Measurements from ENCODE around the gene ADD2.

The ADD2 gene

DNA sequence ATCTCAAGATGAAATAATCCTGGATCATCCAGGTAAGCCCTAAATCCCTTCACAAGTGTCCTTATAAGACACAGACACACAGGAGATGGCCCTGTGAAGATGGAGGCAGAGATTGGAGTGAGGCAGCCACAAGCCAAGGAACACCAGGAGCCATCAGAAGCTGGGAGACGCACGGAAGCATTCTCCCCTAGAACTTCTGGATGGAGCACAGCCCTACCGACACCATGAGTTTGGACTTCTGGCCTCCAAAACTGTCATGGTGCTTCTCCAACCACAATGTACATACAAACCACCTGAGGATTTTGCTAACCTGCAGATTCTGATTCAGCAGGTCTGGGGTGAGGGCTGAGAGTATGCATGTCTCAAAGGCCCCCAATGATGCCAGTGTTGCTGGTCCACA, 42.5 kb downstream of the ADD2 start:
- in situ Hi-C loops (cut with MboI; ENCODE audit: low sequenced_read_pairs), result no loop called here

DNA sequence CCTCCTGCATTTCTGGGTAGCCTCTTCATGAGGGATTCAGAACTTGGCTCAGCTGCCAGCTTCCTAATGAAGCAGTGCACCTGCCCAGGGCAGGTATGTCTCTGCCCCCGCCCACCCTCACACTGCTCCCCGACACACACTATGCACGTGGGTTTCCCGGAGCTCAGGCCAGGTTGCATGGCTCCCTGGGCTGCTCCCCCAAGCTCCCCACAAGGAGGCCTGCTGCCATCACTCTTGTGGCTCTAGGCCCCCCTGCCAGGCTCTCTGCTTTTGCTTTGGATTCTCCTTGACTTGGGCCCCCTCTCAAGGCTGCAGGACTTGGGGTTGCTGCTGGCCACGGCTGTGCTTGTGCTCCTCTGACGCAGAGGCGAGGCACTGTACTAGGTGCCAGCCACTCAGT, 43.6 kb downstream of the ADD2 start:
- in situ Hi-C loops (cut with MboI; ENCODE audit: low sequenced_read_pairs), result no loop called here

DNA sequence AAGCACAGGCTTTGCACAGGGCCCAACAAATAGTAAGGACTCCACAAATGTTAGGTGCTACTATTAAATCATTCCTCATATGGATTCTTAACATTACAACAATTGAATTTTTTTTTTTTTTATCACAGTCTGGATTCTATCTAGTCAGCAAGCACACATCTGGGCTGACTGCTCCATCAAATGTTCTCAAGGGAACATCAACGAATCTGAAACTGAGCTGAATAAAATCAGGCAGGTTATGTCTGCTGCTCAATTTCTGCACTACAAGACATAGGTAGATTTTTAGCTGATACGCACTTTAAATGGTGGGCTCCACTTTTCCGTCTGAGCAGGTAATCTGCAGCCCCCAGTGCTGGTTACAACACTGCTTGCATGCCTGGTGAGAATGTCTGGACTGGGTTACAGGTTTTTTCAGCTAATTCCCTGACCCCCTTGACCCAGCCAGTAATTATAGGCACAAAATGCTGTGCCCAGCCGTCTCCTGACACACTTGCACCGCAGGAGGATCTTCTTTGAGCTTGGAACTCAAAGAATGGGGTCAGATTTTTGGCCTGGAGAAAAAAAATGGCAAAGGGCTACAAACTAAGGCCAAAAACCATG, 44.6 kb downstream of the ADD2 start:
- in situ Hi-C loops (cut with MboI; ENCODE audit: low sequenced_read_pairs), result no loop called here

DNA sequence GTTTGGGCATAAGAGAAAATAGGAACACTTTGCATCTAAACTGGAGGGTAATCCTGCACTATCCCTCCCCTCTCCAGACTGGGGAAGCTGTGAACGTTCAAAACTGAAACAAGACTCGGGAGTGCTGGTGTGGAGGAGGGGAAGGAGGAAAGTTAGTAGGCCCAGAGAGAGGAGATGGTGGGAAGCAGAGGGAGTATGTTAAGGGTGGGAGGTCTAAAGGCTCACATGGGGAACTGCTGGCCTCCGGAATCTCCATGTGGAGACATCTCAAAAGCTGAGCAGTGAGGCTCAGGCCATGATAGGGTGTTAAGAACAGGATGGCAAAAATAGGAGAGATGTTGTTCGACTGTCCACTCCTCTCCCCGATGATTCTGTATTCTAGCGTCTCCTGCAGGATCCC, 47.9 kb downstream of the ADD2 start:
- in situ Hi-C loops (cut with MboI; ENCODE audit: low sequenced_read_pairs), result no loop called here

DNA sequence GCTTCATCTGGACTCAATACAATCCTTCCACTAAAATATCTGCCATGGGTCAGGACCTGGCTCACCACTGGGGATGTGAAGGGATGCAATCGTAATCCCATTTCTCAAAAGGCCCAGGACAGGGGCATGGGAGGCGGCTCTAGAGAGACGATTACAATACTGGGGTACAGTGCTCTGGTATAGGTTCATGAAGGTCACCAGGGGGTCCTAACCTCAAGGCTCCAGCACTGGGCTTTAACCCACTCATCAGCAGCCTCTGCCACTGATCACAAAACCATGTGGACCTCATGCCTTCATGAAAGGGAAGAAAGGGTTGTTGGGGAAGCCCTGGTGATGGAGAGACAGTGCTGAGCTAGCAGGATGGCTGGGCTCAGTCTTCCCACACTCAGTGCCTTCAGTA, 48.8 kb downstream of the ADD2 start:
- in situ Hi-C loops (cut with MboI; ENCODE audit: low sequenced_read_pairs), result no loop called here

DNA sequence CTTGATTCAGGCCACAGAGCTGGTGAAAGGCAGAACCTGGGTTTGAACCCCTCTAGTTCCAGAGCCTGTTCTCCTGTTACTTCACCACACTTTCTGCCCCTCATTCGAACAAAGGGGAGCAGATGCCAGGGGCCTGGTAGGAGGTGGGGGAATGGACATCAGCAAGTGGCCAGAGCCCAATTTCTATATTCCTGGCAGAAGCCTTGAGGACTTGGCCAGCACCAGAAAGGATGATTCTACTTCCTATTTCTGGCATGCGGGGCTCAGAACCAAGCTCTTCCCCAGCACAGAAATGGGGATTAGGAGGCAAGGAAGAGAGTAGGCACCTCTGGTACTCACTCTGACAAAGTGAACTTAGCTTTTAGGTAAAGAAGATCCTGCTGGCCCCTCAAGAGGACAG, 49.3 kb downstream of the ADD2 start:
- in situ Hi-C loops (cut with MboI; ENCODE audit: low sequenced_read_pairs), result no loop called here

DNA sequence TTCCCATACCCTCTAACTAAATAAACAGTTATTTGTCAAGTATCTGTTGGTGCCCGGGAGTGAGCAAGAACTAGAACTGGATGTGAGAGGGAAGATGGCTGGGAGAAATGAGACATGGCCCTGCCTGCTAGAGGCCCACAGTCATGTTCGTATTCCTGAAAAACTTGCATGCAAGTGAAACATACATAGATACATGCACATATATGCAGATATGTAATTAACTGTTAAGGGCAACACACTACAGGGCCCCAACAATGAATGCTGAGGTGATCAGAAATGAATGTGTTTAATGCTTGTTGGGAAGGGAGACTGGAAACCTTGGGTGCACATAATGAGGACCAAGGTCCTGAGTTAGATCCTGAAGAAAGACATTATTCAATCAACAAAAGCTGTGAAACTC, 49.8 kb downstream of the ADD2 start:
- in situ Hi-C loops (cut with MboI; ENCODE audit: low sequenced_read_pairs), result no loop called here

DNA sequence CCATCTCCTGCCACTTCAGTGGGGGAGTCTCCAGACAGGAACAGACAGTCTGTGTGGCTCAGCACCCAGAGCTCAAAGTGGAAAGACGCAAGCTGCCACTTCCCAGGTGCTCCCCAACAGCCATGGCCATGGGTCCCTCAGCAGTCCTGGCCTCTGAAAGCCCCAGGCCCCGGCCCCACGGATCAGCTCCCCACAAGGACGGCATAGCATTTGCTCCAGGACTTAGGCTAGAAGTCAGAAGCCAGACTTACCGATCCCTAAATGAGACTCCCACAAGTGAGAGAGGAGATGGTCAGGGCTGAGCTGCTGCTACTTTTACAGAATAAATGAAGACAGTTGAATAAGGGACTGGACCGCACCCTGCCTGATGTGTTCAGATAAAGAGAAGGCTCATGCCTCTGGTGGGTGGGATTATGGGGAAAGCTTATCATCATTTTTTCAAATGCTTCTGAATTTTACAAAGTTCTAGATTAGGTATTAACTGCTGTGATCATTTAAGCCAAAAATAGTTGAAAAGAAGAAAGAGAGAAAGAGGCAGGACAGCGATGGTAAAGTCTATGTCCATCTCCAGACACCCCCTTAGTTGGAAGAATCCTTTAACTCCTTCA, 50.5 kb downstream of the ADD2 start:
- in situ Hi-C loops (cut with MboI; ENCODE audit: low sequenced_read_pairs), result no loop called here

DNA sequence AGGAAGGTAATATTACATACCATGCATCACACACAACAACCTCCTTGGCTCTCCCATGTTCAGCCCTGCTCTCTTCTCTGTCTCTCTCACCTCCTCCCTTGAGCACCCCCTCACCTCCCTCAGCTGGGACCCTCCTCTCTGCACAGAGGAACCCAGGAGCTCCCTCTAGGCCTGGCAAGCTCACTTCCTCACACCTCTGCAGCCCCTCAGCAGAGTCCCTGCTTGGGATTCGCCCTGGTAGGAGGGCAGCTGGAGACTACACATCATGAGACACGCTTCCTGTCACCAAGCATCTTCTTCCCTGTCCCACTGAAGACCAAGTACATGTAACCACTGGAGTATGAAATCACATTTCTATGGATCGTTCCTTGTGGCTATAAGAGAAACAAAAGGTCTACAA, 51.0 kb downstream of the ADD2 start:
- in situ Hi-C loops (cut with MboI; ENCODE audit: low sequenced_read_pairs), result no loop called here

DNA sequence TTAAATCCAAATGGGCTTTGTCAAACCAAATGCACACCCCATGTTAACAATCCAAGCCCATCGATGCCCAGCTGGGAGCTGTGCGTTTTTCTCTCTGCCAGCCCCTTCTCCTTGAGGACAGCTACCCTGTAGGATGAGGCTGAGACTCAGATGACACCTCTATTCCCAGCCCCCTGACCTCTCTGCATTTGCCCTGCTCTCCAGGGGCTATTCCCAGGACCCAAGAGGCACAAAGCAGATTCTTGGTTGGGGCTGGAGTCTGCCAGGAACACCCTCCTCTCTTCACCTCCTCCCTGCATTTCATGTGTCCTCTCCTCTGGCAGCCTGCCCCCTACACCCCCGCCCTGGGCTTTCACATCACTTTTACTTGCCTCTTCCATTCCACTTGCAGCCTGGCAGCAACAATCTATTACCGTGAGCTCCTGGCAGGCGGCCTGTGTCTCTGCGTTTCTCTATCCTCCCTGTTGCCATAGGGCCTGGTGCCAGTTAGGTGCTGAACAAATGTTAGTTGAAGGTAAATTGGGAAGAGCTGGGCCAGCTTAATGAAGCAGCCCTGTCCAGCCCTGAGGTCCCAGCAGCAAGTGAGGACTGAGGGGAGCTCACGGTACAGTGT, 51.8 kb downstream of the ADD2 start:
- in situ Hi-C loops (cut with MboI; ENCODE audit: low sequenced_read_pairs), result no loop called here

DNA sequence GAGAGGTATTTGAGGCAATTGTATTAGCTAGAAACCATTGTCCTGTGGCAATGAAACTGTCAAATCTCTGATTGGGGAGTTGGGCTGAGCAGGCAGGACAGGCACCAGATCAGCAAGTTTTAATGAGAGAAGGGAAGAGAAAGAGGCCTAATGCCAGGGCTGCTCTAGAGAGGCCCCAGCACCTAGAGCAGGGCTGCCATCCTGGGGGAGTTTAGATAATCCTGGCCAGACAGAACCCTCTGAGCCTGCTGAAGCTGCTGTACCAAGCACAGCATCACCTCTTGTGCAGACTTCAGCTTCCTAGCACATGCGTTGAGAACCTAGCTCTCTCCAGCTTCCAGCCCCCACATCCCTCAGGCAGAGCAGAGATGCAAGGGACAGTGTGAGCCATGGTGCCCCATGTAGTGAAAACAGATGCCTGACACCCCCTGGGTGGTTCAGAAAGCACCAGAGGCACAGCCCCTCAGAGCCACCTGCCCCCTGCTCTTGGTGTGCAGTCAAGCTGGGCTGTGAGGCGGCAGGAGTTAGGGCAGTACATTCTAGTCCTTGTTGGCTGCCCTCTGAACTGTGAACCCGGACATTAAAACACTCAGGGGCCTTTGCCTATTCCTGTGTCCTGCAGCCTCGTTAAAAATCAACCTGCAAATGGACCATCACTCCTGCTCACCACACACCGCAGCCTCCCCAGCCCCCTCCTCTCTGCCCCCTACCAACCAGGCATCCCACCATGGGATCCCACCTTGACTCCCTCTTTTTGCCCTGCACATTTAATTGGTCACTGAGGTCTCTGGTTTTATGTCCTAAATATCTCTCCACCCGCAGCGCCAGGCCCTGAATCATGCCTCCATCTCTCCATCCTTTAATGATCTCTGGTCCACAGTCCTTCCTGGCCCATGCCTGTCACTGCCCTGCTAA, 52.7 kb downstream of the ADD2 start:
- in situ Hi-C loops (cut with MboI; ENCODE audit: low sequenced_read_pairs), result no loop called here

DNA sequence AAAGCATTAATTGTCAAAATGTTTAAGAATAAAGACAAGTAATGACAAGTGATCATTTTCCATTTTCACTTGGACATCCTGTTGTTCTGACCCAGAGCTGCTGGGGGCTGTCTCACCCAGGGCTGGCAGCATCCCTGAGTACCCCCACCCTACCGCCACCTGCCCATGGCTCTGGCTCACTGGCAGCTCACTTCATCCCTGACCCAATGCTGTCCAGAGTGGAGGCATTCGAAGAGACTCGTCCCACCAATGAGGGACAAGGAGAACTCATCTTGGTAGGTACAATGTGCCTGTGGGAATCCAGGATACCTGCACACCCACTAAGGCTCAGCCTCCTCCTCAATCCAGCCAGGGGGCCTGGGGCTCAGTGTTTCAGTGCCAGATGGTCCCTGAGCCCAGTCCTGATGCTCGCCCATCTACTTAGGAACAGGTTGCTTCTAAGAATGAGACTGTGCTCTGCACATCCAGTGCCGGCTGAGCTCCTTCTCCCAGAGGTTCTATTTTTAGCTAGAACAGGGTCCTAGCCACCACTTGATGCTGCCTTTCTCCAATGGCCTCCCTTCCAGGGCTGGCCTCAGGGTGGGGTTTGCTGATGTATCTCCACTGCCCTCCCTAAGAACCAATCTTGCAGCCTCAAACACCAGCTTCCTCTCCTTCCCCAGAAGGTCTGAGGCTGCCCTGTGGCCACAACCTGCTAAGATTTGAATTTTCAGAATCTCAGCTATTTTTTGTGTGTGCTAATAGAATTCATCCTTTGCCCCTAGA, 53.7 kb downstream of the ADD2 start:
- in situ Hi-C loops (cut with MboI; ENCODE audit: low sequenced_read_pairs), result no loop called here

DNA sequence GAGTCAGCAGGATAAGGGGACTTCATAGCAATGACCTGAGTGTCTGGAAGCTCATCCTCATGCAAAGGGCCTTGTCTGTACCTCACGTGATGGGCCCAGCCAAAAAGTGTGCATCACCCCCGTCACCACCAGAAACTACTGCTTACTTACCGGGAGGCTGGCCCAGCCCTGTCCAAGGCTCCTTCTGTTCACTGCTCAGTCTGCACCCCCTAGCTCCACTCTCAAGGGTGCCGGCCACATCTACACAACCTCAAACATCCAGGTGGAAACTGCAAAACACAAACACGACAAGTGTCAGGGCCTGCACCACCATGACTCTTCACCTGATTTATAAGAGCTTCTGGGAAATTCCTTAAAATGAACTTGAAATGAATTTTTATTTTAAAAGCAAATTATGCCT, 55.1 kb downstream of the ADD2 start:
- in situ Hi-C loops (cut with MboI; ENCODE audit: low sequenced_read_pairs), result no loop called here

DNA sequence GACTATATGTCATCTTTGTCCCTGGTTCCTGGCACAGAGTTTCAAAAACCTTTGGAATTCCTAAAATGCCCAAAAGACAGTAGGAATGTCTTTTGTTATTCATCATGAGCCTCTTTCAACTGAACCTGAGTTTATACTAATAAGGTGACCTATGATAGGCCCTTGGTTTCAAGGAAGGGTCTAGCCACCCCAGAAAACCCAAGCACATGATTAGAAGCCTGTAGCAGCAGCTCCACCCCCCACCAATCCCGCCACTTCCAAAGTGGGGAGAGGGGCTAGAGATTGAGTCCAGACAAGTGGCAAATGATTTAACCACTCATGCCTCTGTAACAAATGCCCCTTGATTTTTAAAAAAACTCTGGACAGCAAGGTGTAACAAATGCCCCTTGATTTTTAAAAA, 56.8 kb downstream of the ADD2 start:
- in situ Hi-C loops (cut with MboI; ENCODE audit: low sequenced_read_pairs), result no loop called here

DNA sequence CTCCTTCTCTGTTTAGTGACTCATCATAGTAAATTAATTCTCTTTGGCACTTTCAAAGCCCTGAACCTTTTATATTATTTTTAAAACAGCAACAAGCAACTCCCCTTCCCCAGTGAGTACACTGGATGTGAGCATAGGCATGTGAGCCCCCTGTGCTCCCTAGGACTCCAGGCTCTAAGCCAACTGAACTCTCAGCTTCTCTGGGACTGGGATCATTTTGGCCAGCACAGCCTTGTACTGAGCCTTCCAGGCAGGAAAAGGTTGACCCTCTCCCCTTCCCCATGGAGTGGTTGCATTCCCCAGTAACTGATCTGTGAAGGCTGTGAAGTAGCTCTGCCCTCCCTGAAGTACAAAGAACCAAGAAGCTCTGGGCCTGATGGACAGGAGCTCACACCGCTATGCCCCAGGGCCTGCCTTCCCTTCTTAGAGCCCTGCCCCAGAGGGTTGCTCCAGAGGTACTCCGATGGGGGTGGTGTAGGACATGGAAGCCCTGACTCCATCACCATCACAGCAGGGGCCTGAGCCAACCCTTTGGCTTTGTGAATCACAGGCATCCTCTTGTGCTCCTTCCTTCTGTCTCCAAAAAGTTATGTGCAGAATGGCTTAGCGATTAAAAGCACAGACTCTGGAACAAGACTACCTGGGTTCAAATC, 57.8 kb downstream of the ADD2 start:
- in situ Hi-C loops (cut with MboI; ENCODE audit: low sequenced_read_pairs), result no loop called here

DNA sequence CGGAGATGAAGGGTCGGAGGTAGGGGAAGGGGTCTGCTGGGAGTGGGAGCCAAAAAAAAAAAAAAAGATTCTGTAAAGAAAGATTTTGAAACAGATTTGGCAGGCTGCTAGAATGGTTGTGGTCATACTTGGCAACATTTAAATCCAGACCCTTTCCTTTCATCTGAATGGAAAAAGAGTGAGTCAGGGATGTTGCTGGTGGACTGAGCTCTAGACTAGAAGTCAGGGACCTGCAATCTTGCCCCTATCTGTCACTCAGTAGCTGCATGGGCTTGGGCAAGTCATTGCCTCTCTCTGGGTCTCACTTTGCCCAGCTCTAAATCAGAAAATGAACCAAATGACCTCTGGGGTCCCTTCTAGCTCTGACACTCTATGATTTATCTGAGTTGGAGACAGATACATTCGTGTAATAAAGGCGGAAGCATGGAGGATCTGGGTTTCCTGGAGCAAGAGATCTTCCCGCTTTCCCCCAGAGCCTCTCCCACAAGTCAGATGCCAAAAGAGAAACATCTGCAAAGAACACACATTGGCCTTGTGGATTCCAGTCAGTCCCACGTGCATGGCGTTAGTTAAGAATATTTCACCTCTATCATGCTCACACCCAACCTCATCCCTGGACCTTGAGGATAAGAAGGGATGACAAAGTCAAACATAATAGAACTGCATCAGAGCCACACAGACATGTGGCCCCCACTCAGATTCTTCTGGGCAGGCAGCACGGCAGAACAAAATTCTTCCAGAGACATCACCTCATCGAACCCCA, 58.5 kb downstream of the ADD2 start:
- in situ Hi-C loops (cut with MboI; ENCODE audit: low sequenced_read_pairs), result no loop called here

DNA sequence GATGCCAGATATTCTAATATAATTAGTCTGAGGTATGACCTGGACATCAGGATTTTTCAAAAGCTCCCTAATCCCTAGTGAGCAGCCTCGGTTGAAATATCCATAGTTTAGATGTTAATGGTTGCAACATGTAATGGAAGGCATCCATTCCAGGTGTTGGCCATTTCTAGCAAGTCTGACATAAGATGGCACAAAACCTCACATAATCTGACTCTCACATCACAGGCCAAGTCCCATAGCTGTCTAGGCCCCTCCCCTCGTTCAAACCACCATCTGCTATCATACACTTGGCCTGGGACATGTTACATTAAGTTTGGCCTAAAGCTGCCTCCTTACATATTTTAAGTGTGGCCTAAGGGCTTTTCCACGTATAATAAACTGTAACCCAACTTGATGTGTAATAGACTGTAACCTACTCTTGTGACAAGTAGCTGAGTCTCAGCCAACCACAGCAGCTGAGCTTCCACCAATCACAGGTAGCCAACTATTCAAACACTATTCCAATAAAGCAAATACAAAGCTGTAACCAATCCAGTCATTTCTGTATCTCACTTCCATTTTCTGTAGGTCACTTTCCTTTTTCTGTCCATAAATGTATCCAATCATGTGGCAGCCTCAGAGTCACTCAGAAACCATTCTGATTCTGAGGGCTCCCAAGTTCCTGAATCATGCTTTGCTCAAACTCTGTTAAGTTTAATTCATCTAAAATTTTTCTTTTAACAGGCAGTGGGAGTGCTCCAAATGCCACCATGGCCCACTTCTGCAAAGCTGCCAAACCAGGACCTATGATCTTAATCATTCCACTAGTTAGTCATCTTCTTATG, 59.4 kb downstream of the ADD2 start:
- in situ Hi-C loops (cut with MboI; ENCODE audit: low sequenced_read_pairs), result no loop called here

DNA sequence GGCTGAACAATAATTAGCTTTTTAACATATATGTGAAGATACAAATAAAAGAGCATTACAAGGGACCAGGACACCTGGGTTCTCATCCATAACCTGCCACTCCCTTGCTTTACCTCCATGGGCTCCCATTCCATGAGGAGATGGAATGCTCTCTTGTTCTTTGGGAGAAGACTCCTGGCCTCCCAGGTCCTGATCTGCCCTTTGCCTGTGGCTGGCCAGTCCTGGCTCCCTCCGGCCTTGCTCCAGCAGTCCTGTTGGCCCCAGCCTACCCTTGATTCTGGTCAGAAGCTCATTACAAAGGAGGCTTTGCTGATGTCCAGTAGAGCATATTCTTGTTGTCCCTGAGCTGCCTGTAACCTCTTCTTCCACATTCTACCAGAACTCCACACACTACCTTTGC, 60.3 kb downstream of the ADD2 start:
- in situ Hi-C loops (cut with MboI; ENCODE audit: low sequenced_read_pairs), result no loop called here

All from HL-60/S4 (cell line).